Measurements from ENCODE around the gene UGGT1. TPM values are rescaled to one million over a fixed set of nuclear protein-coding genes. Genes with fewer than 3 reads are reported as not detected.

UGGT1 gene
- polyA plus RNA-seq, 1 donor (not counting 4 experiments of a cell fraction or from before 2014, with no cell fraction given), result 26.7 TPM

GRCh38 chr2:128159437-128159836 is 68.4 kb downstream of the UGGT1 start:
- no peak for TF ChIP-seq EZH2 (IDR thresholded peaks at IDR 0.05; ENCODE audit: low read length)
- TF ChIP-seq CTCF (optimal IDR thresholded peaks at IDR 0.05 in 1 of 3, IDR thresholded peaks at IDR 0.05 in 1 of 3, conservative IDR thresholded peaks at IDR 0.05 in 1 of 3; ENCODE audit: extremely low read depth in 1 of 3, insufficient read depth in 2 of 3, low read length in 3 of 3), result no peak
- no peak for DNase-seq (ENCODE audit: low read depth, low spot score)
- H3K9me3 ChIP-seq (ENCODE audit: control insufficient read depth, low read depth, low read length), result no peaks in the 10 kb centered on the region
- H2AFZ ChIP-seq (ENCODE audit: control insufficient read depth, low read length), result no peak overlapping the region
- no peak overlapping the region for H3K9ac ChIP-seq (ENCODE audit: control insufficient read depth, extremely low read depth, insufficient read depth, low read length)
- no peaks in the 10 kb centered on the region for H3K9me1 ChIP-seq (ENCODE audit: control insufficient read depth, extremely low read depth, insufficient read depth, low read length)
- peaks cover 16 to 20% of the 10 kb centered on the region in 2 experiments for H3K36me3 ChIP-seq (ENCODE audit: control insufficient read depth in 2 of 2, extremely low read depth in 1 of 2, insufficient read depth in 2 of 2, low read length in 2 of 2)
- peaks cover 1% of the 10 kb centered on the region for H3K79me2 ChIP-seq (ENCODE audit: control insufficient read depth, insufficient read depth, low read length)
- dilution Hi-C loops (cut with MboI; ENCODE audit: extremely low pct_ligation_motif_present, low sequenced_read_pairs), result no loop called here
- H3K4me2 ChIP-seq (ENCODE audit: control insufficient read depth, extremely low read depth, insufficient read depth, low read depth, low read length), result no peak overlapping the region
- no peaks in the 10 kb centered on the region for H3K4me1 ChIP-seq (ENCODE audit: control insufficient read depth, extremely low read depth, insufficient read depth, low read length)
- no peak for FAIRE-seq
- H3K27me3 ChIP-seq (ENCODE audit: control insufficient read depth, extremely low read depth, insufficient read depth, low read length), result no peaks in the 10 kb centered on the region
- H3K4me3 ChIP-seq (ENCODE audit: control insufficient read depth in 2 of 3, extremely low read depth in 1 of 3, insufficient read depth in 2 of 3, low read depth in 1 of 3, low read length in 3 of 3), result no peak overlapping the region
- no peaks in the 10 kb centered on the region for H4K20me1 ChIP-seq (ENCODE audit: control insufficient read depth, extremely low read depth, insufficient read depth, low read length)
- no peak overlapping the region for H3K27ac ChIP-seq (ENCODE audit: control insufficient read depth, insufficient read depth, low read length)

- Histone ChIP-seq H3K79me2 (ENCODE audit: control insufficient read depth, insufficient read depth, low read length) (peaks cover 1% of the 10 kb centered on the region), H3K9me1 (ENCODE audit: control insufficient read depth, extremely low read depth, insufficient read depth, low read length) (no peaks in the 10 kb centered on the region), H3K4me2 (ENCODE audit: control insufficient read depth, extremely low read depth, insufficient read depth, low read depth, low read length) (no peak overlapping the region), H2AFZ (ENCODE audit: control insufficient read depth, low read length) (no peak overlapping the region), H3K36me3 (ENCODE audit: control insufficient read depth in 2 of 2, extremely low read depth in 1 of 2, insufficient read depth in 2 of 2, low read length in 2 of 2) (peaks cover 16 to 25% of the 10 kb centered on the region in 2 experiments), H3K27me3 (ENCODE audit: control insufficient read depth, extremely low read depth, insufficient read depth, low read length) (no peaks in the 10 kb centered on the region), H3K9me3 (ENCODE audit: control insufficient read depth, low read depth, low read length) (no peaks in the 10 kb centered on the region), H3K4me3 (ENCODE audit: control insufficient read depth in 2 of 3, extremely low read depth in 1 of 3, insufficient read depth in 2 of 3, low read depth in 1 of 3, low read length in 3 of 3) (no peak overlapping the region), H3K27ac (ENCODE audit: control insufficient read depth, insufficient read depth, low read length) (no peak overlapping the region), H3K9ac (ENCODE audit: control insufficient read depth, extremely low read depth, insufficient read depth, low read length) (no peak overlapping the region), H4K20me1 (ENCODE audit: control insufficient read depth, extremely low read depth, insufficient read depth, low read length) (no peaks in the 10 kb centered on the region), H3K4me1 (ENCODE audit: control insufficient read depth, extremely low read depth, insufficient read depth, low read length) (no peaks in the 10 kb centered on the region)
- dilution Hi-C loops (cut with MboI; ENCODE audit: extremely low pct_ligation_motif_present, low sequenced_read_pairs), result no loop called here
- no peak for DNase-seq (ENCODE audit: low read depth, low spot score)
- TF ChIP-seq EZH2 (IDR thresholded peaks at IDR 0.05; ENCODE audit: low read length), result no peak
- TF ChIP-seq CTCF (optimal IDR thresholded peaks at IDR 0.05 in 1 of 3, IDR thresholded peaks at IDR 0.05 in 1 of 3, conservative IDR thresholded peaks at IDR 0.05 in 1 of 3; ENCODE audit: extremely low read depth in 1 of 3, insufficient read depth in 2 of 3, low read length in 3 of 3), result no peak
- no peak for FAIRE-seq
Measured at GRCh38 chr2:128160616-128161275, 69.7 kb downstream of the UGGT1 start.

Data from keratinocyte (primary cell).